PC-3 (cell line): ENCODE results near the gene MTMR2.

ENCODE experiments used
- CTCF ChIP-seq: fragments of 300-600 bp; sonication (generic); conservative IDR thresholded peaks from 2 replicates; pipeline ENCODE4 v1.5.1; 2017; ENCODE audit warnings: antibody characterized with exemption, low read depth, mild to moderate bottlenecking, low read length
- EZH2 ChIP-seq: fragments of 300-600 bp; sonication (generic); IDR thresholded peaks from one replicate; pipeline ENCODE4 v1.6.1; 2017; ENCODE audit warnings: antibody characterized with exemption, mild to moderate bottlenecking, low read length; ENCODE audit not compliant: unreplicated experiment
- EZH2phosphoT487 ChIP-seq: fragments of 300-600 bp; sonication (generic); IDR thresholded peaks from 2 replicates; pipeline ENCODE4 v1.6.1; 2018; ENCODE audit warnings: mild to moderate bottlenecking, antibody characterized with exemption, low read length, borderline replicate concordance

GRCh38 chr11:95853862-95854261 lies 70.0 kb downstream of the MTMR2 start:
- no peak for TF ChIP-seq CTCF
- TF ChIP-seq EZH2 = no peak
- TF ChIP-seq EZH2phosphoT487 = no peak
